BJ (cell line): ENCODE results near the gene SLC15A3. TPM values are rescaled to one million over a fixed set of nuclear protein-coding genes. Genes with fewer than 3 reads are reported as not detected.

Experiments
- CTCF ChIA-PET: fragments of 350-600 bp; formaldehyde crosslinking; extraction: SDS; loops from one replicate; lab custom pipeline; 2021; ENCODE audit warnings: antibody characterized with exemption, inconsistent platforms; lab: Yijun Ruan, JAX
- POLR2A ChIA-PET: fragments of 300-600 bp; sonication (Branson Sonifier 250); formaldehyde crosslinking; extraction: SDS; loops from one replicate; lab custom pipeline; 2021; ENCODE audit warnings: antibody characterized with exemption; lab: Charles Lee
- DNase-seq: peaks from one replicate; pipeline ENCODE4 v3.0.0-alpha.2; 2011; ENCODE audit warnings: low read depth
- H3K27me3 ChIP-seq: 2 replicates; pipeline ENCODE4 v1.6.0; 2011; ENCODE audit warnings: low read length; ENCODE audit not compliant: control insufficient read depth, insufficient read depth
- H3K36me3 ChIP-seq: 2 replicates; pipeline ENCODE4 v1.5.1; 2011; ENCODE audit warnings: low read length; ENCODE audit not compliant: control insufficient read depth, insufficient read depth
- H3K4me3 ChIP-seq: 2 replicates; pipeline ENCODE4 v1.5.1; 2011; ENCODE audit warnings: low read depth, mild to moderate bottlenecking, control low read depth, low read length
- CTCF ChIP-seq: IDR thresholded peaks from 2 replicates; pipeline ENCODE4 v1.5.1; 2011; ENCODE audit warnings: low read depth, mild to moderate bottlenecking, control low read depth, inconsistent platforms, low read length, moderate library complexity; ENCODE audit not compliant: insufficient read depth
- polyA plus RNA-seq: library from polyadenylated mRNA; depleted of rRNA; stranded (reverse); fragments of >200 nt; gene quantifications from 2 replicates; pipeline ENCODE4 v1.2.3, GENCODE V29; 2011

SLC15A3 gene
- polyA plus RNA-seq, 1 experiment = 14.1 TPM

GRCh38 chr11:60905551-60906113 is 46.3 kb downstream of the SLC15A3 start:
- H3K4me3 ChIP-seq = peak overlapping the region; percentile 75
- TF ChIP-seq CTCF = no peak
- ChIA-PET CTCF (interaction anchor here (0.7 to 28.4 kb wide), 7 partner anchors 9 to 1461 kb away, joined by 3 to 716 read pairs (median 4); partner anchors contain the start of gene CCDC86), POLR2A (interaction anchor here (0.6 kb wide), 1 partner anchor 31 kb away, joined by 4 read pairs; no protein-coding TSS in a partner anchor)
- no peak for DNase-seq
- 0 out of 2 replicates have a peak, but pooled peaks cover 3% of the 10 kb centered on the region for H3K27me3 ChIP-seq
- peaks cover 17% of the 10 kb centered on the region for H3K36me3 ChIP-seq

GRCh38 chr11:60905047-60905446 is 46.9 kb downstream of the SLC15A3 start:
- CTCF ChIA-PET = interaction anchor here (0.7 to 28.4 kb wide), 7 partner anchors 11 to 1462 kb away, joined by 3 to 716 read pairs (median 4); partner anchors contain the start of gene CCDC86
- Histone ChIP-seq H3K27me3 (0 out of 2 replicates have a peak, but pooled peaks cover 3% of the 10 kb centered on the region), H3K4me3 (peak overlapping the region; percentile 75), H3K36me3 (peaks cover 21% of the 10 kb centered on the region)
- DNase-seq = no peak
- no peak for TF ChIP-seq CTCF
- POLR2A ChIA-PET = interaction anchor here (0.6 kb wide), 1 partner anchor 31 kb away, joined by 4 read pairs; no protein-coding TSS in a partner anchor

- CTCF ChIA-PET = interaction anchor here (1.0 to 28.4 kb wide), 3 partner anchors 14 to 70 kb away, joined by 4 to 716 read pairs (median 26); partner anchors contain the start of gene CCDC86
- TF ChIP-seq CTCF = no peak
- DNase-seq = no peak
- H3K4me3 ChIP-seq = no peak overlapping the region
- POLR2A ChIA-PET = no interaction called here
- no peaks in the 10 kb centered on the region for H3K27me3 ChIP-seq
- peaks cover 33% of the 10 kb centered on the region for H3K36me3 ChIP-seq
These were observed 49.4 kb downstream of the SLC15A3 start for GRCh38 chr11:60902625-60903024.

- no peaks in the 10 kb centered on the region for H3K27me3 ChIP-seq
- ChIA-PET POLR2A (no interaction called here), CTCF (interaction anchor here (1.0 to 28.4 kb wide), 6 partner anchors 9 to 138 kb away, joined by 3 to 716 read pairs (median 30); partner anchors contain the start of gene CCDC86)
- no peak overlapping the region for H3K4me3 ChIP-seq
- TF ChIP-seq CTCF = no peak
- peaks cover 39% of the 10 kb centered on the region for H3K36me3 ChIP-seq
- DNase-seq = no peak
These were observed 51.1 kb downstream of the SLC15A3 start for GRCh38 chr11:60900673-60901404.

- Histone ChIP-seq H3K4me3 (no peak overlapping the region), H3K36me3 (peaks cover 39% of the 10 kb centered on the region), H3K27me3 (no peaks in the 10 kb centered on the region)
- no peak for TF ChIP-seq CTCF
- DNase-seq = no peak
- CTCF ChIA-PET = interaction anchor here (0.7 to 28.4 kb wide), 17 partner anchors 8 to 129 kb away, joined by 3 to 716 read pairs (median 4); partner anchors contain the start of genes CCDC86, MS4A10 and ZP1
- POLR2A ChIA-PET = no interaction called here
These were observed 52.0 kb downstream of the SLC15A3 start for GRCh38 chr11:60899977-60900376.
